22Rv1 (cell line): ENCODE data around the gene COPZ1.
A peak's percentile ranks its signal among the peaks of the same experiment; 100 is the strongest.

Source experiments
- H3K27ac ChIP-seq: fragments of 450-650 bp; 2 replicates; pipeline ENCODE4 v1.5.1; 2017
- ZFX ChIP-seq: fragments of 450-650 bp; IDR thresholded peaks from 2 replicates; pipeline ENCODE4 v1.6.1; 2017; ENCODE audit warnings: antibody characterized with exemption, borderline replicate concordance
- TF ChIP-seq, protein P1 (sequence below): fragments of 450-650 bp; IDR thresholded peaks from 2 replicates; pipeline ENCODE4 v1.5.1; 2017; ENCODE audit warnings: mild to moderate bottlenecking

COPZ1 gene

DNA sequence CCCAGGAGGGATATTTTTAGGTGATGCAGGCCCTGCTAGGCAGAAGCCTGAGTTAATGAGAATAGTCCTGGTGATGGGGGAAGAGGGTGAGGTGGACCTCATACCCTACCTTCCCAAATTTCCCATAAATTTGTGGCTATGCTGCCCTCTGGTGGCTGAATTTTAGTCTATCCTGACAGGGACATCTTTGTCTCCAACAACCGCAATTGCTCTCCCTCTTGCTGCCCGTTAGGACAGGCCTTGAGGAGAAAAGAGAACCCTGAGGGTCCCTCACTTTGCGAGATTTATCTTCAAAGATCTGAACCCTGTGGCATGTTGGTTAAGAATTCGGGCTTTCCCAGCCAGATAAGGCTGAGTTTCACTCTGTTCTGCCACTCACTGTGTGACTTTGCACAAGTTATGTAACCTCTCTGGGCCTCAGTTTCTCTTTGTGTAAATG is 69.4 kb downstream of the COPZ1 start:
- H3K27ac ChIP-seq = no peak overlapping the region
- TF ChIP-seq, protein P1, sequence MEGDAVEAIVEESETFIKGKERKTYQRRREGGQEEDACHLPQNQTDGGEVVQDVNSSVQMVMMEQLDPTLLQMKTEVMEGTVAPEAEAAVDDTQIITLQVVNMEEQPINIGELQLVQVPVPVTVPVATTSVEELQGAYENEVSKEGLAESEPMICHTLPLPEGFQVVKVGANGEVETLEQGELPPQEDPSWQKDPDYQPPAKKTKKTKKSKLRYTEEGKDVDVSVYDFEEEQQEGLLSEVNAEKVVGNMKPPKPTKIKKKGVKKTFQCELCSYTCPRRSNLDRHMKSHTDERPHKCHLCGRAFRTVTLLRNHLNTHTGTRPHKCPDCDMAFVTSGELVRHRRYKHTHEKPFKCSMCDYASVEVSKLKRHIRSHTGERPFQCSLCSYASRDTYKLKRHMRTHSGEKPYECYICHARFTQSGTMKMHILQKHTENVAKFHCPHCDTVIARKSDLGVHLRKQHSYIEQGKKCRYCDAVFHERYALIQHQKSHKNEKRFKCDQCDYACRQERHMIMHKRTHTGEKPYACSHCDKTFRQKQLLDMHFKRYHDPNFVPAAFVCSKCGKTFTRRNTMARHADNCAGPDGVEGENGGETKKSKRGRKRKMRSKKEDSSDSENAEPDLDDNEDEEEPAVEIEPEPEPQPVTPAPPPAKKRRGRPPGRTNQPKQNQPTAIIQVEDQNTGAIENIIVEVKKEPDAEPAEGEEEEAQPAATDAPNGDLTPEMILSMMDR = peak; percentile 93
- no peak for TF ChIP-seq ZFX

DNA sequence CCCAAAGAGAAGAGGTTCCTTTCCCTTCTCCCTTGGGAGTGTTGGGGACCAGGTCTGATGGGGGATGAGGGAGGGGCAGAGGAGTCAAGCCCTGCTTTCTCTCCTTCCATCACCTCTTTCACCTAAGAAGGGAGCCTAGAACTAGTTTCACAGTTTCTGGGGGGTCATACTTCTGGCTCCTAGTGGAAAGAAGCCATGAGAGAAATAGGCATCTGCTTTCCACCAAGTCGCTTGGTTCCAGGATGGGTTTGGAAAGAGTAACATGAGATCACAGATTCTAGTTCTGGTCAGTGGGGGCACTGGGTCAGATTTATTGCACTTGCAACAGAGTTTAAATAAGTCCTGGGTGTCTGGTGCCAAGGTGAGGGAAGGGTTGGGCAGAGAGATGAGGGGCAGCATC is 70.1 kb downstream of the COPZ1 start:
- TF ChIP-seq ZFX = no peak
- TF ChIP-seq, protein P1 = no peak
- H3K27ac ChIP-seq = no peak overlapping the region

DNA sequence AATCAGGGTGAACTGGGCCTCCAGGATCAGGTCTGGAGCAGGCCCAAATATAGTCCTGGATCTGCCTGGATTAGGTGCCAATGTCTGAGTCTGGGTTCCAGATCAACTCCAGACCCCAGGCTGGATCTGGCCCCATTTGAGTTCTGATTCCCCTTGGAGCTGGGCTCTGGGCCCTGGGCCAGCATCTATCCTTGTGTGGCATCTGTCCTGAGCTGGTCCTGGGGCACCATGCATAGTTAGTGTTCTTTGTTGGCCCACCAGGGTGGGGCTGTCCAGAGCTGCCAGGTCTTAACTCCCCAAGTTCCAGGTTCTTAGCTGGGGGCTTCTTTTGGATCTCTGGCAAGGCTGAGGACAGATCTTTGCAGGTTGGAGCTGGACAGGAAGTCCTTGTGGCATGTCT is 70.6 kb downstream of the COPZ1 start:
- no peak overlapping the region for H3K27ac ChIP-seq
- TF ChIP-seq ZFX = no peak
- TF ChIP-seq, protein P1 = no peak

DNA sequence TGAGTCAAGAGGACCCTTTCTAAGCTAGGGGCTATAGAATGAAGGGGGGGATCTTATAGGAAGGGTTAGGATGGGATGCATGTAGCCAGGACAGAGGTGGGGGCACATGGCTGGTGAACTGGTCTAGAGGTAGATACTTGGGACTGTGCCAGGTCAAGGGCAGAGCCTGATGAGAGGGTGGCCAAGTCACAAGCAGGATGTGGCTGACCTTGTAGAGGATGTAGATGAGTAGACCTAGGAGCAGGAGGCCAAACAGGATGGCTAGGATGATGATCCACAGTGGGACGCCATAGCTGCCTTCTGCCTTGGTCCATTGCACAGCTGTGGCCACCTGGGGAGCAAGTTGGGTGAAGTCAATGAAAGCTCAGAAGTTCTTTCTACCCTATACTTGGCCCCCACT is 72.2 kb downstream of the COPZ1 start:
- TF ChIP-seq ZFX = no peak
- TF ChIP-seq, protein P1 = no peak
- no peak overlapping the region for H3K27ac ChIP-seq

DNA sequence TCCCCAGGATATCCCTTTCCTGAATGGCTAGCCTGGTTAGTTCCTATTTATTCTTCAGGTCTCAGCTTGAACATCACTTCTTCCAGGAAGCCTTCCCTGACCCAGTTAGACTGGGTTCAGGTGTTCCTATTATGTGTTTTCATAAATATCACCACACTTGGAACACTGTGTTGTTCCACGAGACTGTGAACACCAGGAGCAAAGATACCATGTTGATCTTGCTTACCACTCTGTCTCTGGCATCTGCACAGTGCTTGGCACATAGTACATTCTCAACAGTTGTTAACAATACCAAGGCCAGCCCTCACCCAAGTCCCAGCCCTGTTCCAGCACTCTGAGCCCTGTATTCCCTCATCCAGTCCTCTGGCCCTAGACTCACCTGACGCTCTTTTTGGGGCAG is 73.3 kb downstream of the COPZ1 start:
- no peak for TF ChIP-seq ZFX
- TF ChIP-seq, protein P1 = no peak
- no peak overlapping the region for H3K27ac ChIP-seq

DNA sequence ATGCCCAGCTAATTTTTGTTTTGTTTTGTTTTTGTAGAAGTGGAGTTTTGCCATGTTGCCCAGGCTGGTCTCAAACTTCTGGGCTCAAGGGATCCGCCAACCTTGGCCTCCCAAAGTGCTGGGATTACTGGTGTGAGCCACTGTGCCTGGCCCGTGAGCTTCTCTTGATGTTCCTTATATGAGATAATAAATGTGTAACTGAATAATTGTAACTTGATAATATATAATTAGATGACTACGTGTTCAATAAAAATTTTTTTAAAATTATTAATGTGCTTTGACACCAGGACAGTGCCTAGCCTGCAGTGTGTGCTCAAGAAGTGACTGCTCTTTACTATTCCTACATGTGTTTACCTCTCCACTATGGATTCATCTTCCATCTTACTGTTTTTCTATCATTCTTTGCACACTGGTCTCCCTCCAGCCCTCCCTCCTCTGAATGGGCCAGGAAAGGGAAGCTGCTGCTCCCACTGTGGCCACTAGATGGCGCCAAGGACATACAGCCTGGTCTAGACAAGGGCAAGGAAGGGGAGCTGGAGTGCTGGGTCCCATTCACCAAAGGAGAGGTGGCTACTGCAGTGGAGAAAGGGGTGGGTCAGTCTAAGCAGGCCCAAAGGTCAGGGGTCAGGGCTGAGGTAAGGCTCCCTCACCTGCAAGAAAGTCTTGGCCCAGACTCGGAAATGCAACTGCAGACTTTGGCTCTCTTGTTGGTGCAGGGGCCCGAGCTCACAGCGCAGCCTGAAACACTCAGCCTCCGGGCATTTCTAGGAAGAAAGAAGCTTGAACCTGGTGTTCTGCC is 74.3 kb downstream of the COPZ1 start:
- TF ChIP-seq, protein P1 = peak; percentile 100
- TF ChIP-seq ZFX = no peak
- no peak overlapping the region for H3K27ac ChIP-seq

DNA sequence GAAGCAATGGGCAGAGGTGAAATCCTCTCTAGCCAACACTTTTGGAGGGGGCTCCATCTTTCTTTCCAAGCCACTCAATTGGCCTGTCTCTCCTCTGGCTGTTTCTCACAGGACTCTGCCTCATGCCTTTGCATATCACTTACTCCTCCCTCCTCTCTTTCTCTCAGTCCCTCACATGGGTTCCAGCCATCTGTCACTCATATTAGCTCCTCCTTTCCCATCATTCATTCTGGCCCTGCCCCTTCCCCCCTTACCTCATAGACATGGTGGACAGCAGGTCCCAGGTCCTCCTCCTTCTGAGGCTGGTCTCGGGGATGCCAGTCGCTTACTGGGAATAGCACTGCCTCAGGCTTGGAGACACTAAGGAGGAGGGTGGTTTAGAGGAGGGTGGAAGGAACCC is 76.2 kb downstream of the COPZ1 start:
- no peak for TF ChIP-seq ZFX
- no peak overlapping the region for H3K27ac ChIP-seq
